Hepatocyte (in vitro differentiated cells): ENCODE measurements around the gene CITED1. TPM values are rescaled to one million over a fixed set of nuclear protein-coding genes. Genes with fewer than 3 reads are reported as not detected.
A peak's percentile ranks its signal among the peaks of the same experiment; 100 is the strongest.

Experiments
- DNase-seq: peaks from one replicate; pipeline ENCODE4 v3.0.0-alpha.2; 2016; ENCODE audit warnings: low spot score
- H2AFZ ChIP-seq: fragments of 200-600 bp; sonication (generic); 2 replicates; pipeline ENCODE4 v1.6.0; 2016; ENCODE audit warnings: antibody characterized with exemption, mild to moderate bottlenecking
- H3K27ac ChIP-seq: fragments of 200-600 bp; sonication (generic); 2 replicates; pipeline ENCODE4 v1.5.1; 2016; ENCODE audit warnings: mild to moderate bottlenecking
- H3K27me3 ChIP-seq: fragments of 200-600 bp; sonication (generic); 2 replicates; pipeline ENCODE4 v1.6.1; 2016
- H3K36me3 ChIP-seq: fragments of 200-600 bp; sonication (generic); replicated peaks from 2 replicates; pipeline ENCODE4 v1.5.1; 2016; ENCODE audit warnings: low read depth; ENCODE audit not compliant: insufficient read depth
- H3K4me1 ChIP-seq: fragments of 200-600 bp; sonication (generic); 2 replicates; pipeline ENCODE4 v1.5.1; 2016; ENCODE audit warnings: mild to moderate bottlenecking, moderate library complexity; ENCODE audit not compliant: insufficient read depth
- H3K4me2 ChIP-seq: fragments of 200-600 bp; sonication (generic); 2 replicates; pipeline ENCODE4 v1.6.0; 2016
- H3K4me3 ChIP-seq: fragments of 200-600 bp; sonication (generic); 2 replicates; pipeline ENCODE4 v1.5.1; 2016; ENCODE audit warnings: mild to moderate bottlenecking
- H3K79me2 ChIP-seq: fragments of 200-600 bp; sonication (generic); 2 replicates; pipeline ENCODE4 v1.6.0; 2017; ENCODE audit warnings: mild to moderate bottlenecking
- H3K9me2 ChIP-seq: fragments of 200-600 bp; sonication (generic); replicated peaks from 2 replicates; pipeline ENCODE4 v1.6.0; 2017; ENCODE audit warnings: mild to moderate bottlenecking; ENCODE audit not compliant: insufficient read depth
- H3K9me3 ChIP-seq: fragments of 200-600 bp; sonication (generic); 2 replicates; pipeline ENCODE4 v1.5.1; 2016; ENCODE audit warnings: low read depth, mild to moderate bottlenecking
- H4K20me1 ChIP-seq: fragments of 200-600 bp; sonication (generic); 2 replicates; pipeline ENCODE4 v1.6.0; 2016; ENCODE audit warnings: mild to moderate bottlenecking; ENCODE audit not compliant: insufficient read depth, poor library complexity, severe bottlenecking
- CTCF ChIP-seq: fragments of 200-600 bp; sonication (generic); IDR thresholded peaks from 2 replicates; pipeline ENCODE4 v1.5.1; 2016; ENCODE audit warnings: antibody characterized with exemption, mild to moderate bottlenecking; ENCODE audit not compliant: poor library complexity
- EZH2 ChIP-seq: fragments of 200-600 bp; sonication (generic); IDR thresholded peaks from 2 replicates; pipeline ENCODE4 v1.6.1; 2016; ENCODE audit warnings: antibody characterized with exemption, mild to moderate bottlenecking, borderline replicate concordance
- EZH2phosphoT487 ChIP-seq: fragments of 200-600 bp; sonication (generic); IDR thresholded peaks from one replicate; pipeline ENCODE4 v1.6.1; 2018; ENCODE audit warnings: antibody characterized with exemption, mild to moderate bottlenecking, low read depth, moderate library complexity; ENCODE audit not compliant: unreplicated experiment, severe bottlenecking
- WGBS: methylation state at CpG from one replicate; pipeline ENCODE4 v1.1.6; 2016; ENCODE audit warnings: low lambda C conversion rate; ENCODE audit errors: missing lambda C conversion rate; 5-methylcytosine and 5-hydroxymethylcytosine counted together
- polyA plus RNA-seq: library from polyadenylated mRNA; unstranded; fragments of >200 nt; fragmentation: Nextera tagmentation; extraction: Ambion mirVana; gene quantifications from 2 replicates; pipeline ENCODE4 v1.2.1, GENCODE V29; 2016
- total RNA-seq: library from RNA; depleted of rRNA; stranded (reverse); fragments of >200 nt; gene quantifications from 2 replicates; pipeline ENCODE4 v1.2.3, GENCODE V29; 2014

The CITED1 gene
- total and polyA plus RNA-seq, 2 experiments from 2014 or later: 2.9 TPM; not detected in 1

DNA sequence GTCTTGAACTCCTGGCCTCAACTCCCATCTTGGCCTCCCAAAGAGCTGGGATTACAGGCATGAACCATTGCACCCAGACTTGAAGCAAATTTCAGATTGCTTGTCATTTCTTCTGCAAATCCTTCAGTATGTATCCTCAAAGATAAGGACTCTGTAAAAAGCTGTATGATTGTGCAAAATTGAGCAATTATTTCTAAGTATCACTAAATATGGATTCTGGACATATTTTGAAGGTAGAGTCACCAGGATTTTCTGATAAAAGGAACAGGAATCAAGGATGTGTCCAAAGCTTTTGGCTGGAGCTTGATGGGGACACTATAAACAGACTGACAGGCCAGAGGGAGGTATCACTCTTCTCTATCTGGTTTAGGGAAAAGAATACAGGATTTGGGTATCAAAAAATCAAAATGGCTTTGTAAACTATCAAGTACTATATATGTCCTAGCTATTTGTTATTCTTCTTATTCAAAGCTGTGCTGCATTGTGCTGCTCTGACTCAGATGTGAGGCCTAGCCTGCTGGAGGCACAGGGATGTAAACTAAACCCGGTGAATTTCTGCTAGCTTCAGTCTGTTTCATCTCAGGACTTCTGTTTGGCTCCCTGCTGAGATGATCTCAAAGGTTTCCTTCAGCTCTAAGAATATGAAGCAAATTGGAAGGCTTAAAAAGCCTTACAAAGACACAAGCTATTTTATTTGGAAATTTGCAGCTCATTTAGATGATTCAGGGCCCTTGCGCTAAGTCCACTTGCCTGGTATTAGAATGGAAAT, 36.9 kb downstream of the CITED1 start:
- H3K36me3 ChIP-seq: no peaks in the 10 kb centered on the region
- H3K4me1 ChIP-seq: no peaks in the 10 kb centered on the region

DNA sequence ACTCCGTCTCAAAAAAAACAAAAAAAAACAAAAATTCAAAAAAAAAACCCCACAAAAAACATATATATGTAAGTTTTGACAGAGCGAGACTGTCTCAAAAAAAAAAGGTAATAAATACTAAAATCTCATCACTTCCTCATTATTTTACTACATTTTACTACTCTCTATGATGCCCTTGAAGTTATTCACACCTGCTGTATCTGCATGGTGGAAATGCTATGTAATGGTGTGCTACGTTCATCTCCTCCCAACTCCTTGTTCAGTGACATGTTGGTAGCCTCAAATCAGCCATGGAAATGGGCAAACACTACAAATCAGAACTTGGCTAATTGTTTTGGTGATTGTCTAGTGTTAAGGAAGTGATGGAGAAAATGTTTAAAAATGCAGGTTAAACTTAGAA, 40.5 kb downstream of the CITED1 start:
- WGBS: 87% methylated on average over 3 of the region's 3 CpGs
- H3K36me3 ChIP-seq: no peaks in the 10 kb centered on the region
- H3K4me1 ChIP-seq: no peaks in the 10 kb centered on the region
- no peaks in the 10 kb centered on the region for H3K79me2 ChIP-seq
- H3K4me3 ChIP-seq: no peak overlapping the region
- H3K9me3 ChIP-seq: no peaks in the 10 kb centered on the region
- no peak overlapping the region for H3K4me2 ChIP-seq
- no peak overlapping the region for H3K27ac ChIP-seq
- H2AFZ ChIP-seq: no peak overlapping the region
- TF ChIP-seq EZH2: no peak
- TF ChIP-seq CTCF: no peak
- no peak for TF ChIP-seq EZH2phosphoT487
- H3K9me2 ChIP-seq: no peaks in the 10 kb centered on the region
- H3K27me3 ChIP-seq: no peaks in the 10 kb centered on the region
- no peak for DNase-seq
- H4K20me1 ChIP-seq: no peaks in the 10 kb centered on the region

More for the DNA sequence above, 36.9 kb downstream of the CITED1 start:
- Histone ChIP-seq H3K79me2 (no peaks in the 10 kb centered on the region), H3K27ac (peak overlapping the region; percentile 65), H2AFZ (no peak overlapping the region), H3K9me2 (no peaks in the 10 kb centered on the region), H3K4me3 (no peak overlapping the region), H3K9me3 (no peaks in the 10 kb centered on the region), H3K27me3 (no peaks in the 10 kb centered on the region), H3K4me2 (no peak overlapping the region), H4K20me1 (no peaks in the 10 kb centered on the region)
- DNase-seq: peak; percentile 33
- WGBS: 82% methylated on average over 2 of the region's 2 CpGs
- TF ChIP-seq EZH2phosphoT487: no peak
- no peak for TF ChIP-seq CTCF
- no peak for TF ChIP-seq EZH2

DNA sequence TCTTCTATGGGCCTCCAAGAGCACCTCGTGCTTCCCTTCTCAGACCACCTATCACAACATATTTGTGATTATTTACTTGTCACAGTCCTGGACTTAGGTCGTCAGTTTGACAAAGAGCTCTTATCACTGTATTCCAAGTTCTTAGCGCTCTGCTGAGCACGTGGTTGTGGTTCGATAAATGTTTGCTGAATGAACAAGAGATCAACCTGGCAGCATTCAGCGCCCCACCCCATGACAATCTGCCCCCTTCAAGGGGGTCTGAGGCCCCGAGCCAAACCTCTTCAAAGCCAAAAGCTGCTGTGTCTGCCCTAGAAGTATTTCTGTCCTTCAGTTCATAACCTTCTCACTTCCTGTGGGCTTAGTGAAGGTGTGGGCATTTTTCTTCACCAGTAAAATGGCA, 43.6 kb downstream of the CITED1 start:
- Histone ChIP-seq H2AFZ (no peak overlapping the region), H3K4me3 (no peak overlapping the region), H3K9me3 (no peaks in the 10 kb centered on the region), H3K27ac (no peak overlapping the region), H3K4me1 (no peaks in the 10 kb centered on the region), H3K4me2 (no peak overlapping the region), H3K36me3 (no peaks in the 10 kb centered on the region), H3K27me3 (no peaks in the 10 kb centered on the region), H3K9me2 (no peaks in the 10 kb centered on the region), H3K79me2 (no peaks in the 10 kb centered on the region), H4K20me1 (no peaks in the 10 kb centered on the region)
- no peak for TF ChIP-seq EZH2phosphoT487
- no peak for TF ChIP-seq EZH2
- no peak for TF ChIP-seq CTCF
- DNase-seq: no peak
- 47% methylated on average over 7 of the region's 7 CpGs for WGBS
